Hepatocyte (in vitro differentiated cells): ENCODE measurements around the gene ACBD3. TPM values are rescaled to one million over a fixed set of nuclear protein-coding genes. Genes with fewer than 3 reads are reported as not detected.

Experiments
- DNase-seq: peaks from one replicate; pipeline ENCODE4 v3.0.0-alpha.2; 2016; ENCODE audit warnings: low spot score
- H2AFZ ChIP-seq: fragments of 200-600 bp; sonication (generic); 2 replicates; pipeline ENCODE4 v1.6.0; 2016; ENCODE audit warnings: antibody characterized with exemption, mild to moderate bottlenecking
- H3K27ac ChIP-seq: fragments of 200-600 bp; sonication (generic); 2 replicates; pipeline ENCODE4 v1.5.1; 2016; ENCODE audit warnings: mild to moderate bottlenecking
- H3K27me3 ChIP-seq: fragments of 200-600 bp; sonication (generic); 2 replicates; pipeline ENCODE4 v1.6.1; 2016
- H3K36me3 ChIP-seq: fragments of 200-600 bp; sonication (generic); replicated peaks from 2 replicates; pipeline ENCODE4 v1.5.1; 2016; ENCODE audit warnings: low read depth; ENCODE audit not compliant: insufficient read depth
- H3K4me1 ChIP-seq: fragments of 200-600 bp; sonication (generic); 2 replicates; pipeline ENCODE4 v1.5.1; 2016; ENCODE audit warnings: mild to moderate bottlenecking, moderate library complexity; ENCODE audit not compliant: insufficient read depth
- H3K4me2 ChIP-seq: fragments of 200-600 bp; sonication (generic); 2 replicates; pipeline ENCODE4 v1.6.0; 2016
- H3K4me3 ChIP-seq: fragments of 200-600 bp; sonication (generic); 2 replicates; pipeline ENCODE4 v1.5.1; 2016; ENCODE audit warnings: mild to moderate bottlenecking
- H3K79me2 ChIP-seq: fragments of 200-600 bp; sonication (generic); 2 replicates; pipeline ENCODE4 v1.6.0; 2017; ENCODE audit warnings: mild to moderate bottlenecking
- H3K9me2 ChIP-seq: fragments of 200-600 bp; sonication (generic); replicated peaks from 2 replicates; pipeline ENCODE4 v1.6.0; 2017; ENCODE audit warnings: mild to moderate bottlenecking; ENCODE audit not compliant: insufficient read depth
- H3K9me3 ChIP-seq: fragments of 200-600 bp; sonication (generic); 2 replicates; pipeline ENCODE4 v1.5.1; 2016; ENCODE audit warnings: low read depth, mild to moderate bottlenecking
- H4K20me1 ChIP-seq: fragments of 200-600 bp; sonication (generic); 2 replicates; pipeline ENCODE4 v1.6.0; 2016; ENCODE audit warnings: mild to moderate bottlenecking; ENCODE audit not compliant: insufficient read depth, poor library complexity, severe bottlenecking
- CTCF ChIP-seq: fragments of 200-600 bp; sonication (generic); IDR thresholded peaks from 2 replicates; pipeline ENCODE4 v1.5.1; 2016; ENCODE audit warnings: antibody characterized with exemption, mild to moderate bottlenecking; ENCODE audit not compliant: poor library complexity
- EZH2 ChIP-seq: fragments of 200-600 bp; sonication (generic); IDR thresholded peaks from 2 replicates; pipeline ENCODE4 v1.6.1; 2016; ENCODE audit warnings: antibody characterized with exemption, mild to moderate bottlenecking, borderline replicate concordance
- EZH2phosphoT487 ChIP-seq: fragments of 200-600 bp; sonication (generic); IDR thresholded peaks from one replicate; pipeline ENCODE4 v1.6.1; 2018; ENCODE audit warnings: antibody characterized with exemption, mild to moderate bottlenecking, low read depth, moderate library complexity; ENCODE audit not compliant: unreplicated experiment, severe bottlenecking
- WGBS: methylation state at CpG from one replicate; pipeline ENCODE4 v1.1.6; 2016; ENCODE audit warnings: low lambda C conversion rate; ENCODE audit errors: missing lambda C conversion rate; 5-methylcytosine and 5-hydroxymethylcytosine counted together
- polyA plus RNA-seq: library from polyadenylated mRNA; unstranded; fragments of >200 nt; fragmentation: Nextera tagmentation; extraction: Ambion mirVana; gene quantifications from 2 replicates; pipeline ENCODE4 v1.2.1, GENCODE V29; 2016
- total RNA-seq: library from RNA; depleted of rRNA; stranded (reverse); fragments of >200 nt; gene quantifications from 2 replicates; pipeline ENCODE4 v1.2.3, GENCODE V29; 2014

The ACBD3 gene
- total and polyA plus RNA-seq, 2 experiments from 2014 or later = 50.8 to 60.3 TPM

DNA sequence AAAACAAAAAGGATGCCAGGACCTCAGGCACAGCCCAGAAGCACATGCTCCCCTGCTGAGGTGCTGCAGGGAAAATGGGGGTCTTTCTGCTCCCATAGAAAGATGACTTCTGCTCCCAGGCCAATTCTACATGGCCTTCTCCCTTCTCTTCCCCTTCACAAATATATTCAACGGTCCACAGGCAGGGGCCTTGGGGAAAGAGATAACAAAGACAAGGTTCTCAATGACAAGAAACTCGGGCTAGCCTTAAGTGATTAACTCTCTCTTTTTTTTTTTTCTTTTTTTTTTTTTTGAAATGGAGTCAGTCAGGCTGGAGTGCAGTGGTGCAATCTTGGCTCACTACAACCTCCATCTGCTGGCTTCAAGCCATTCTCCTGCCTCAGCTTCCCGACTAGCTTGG lies 69.9 kb downstream of the ACBD3 start:
- no peak overlapping the region for H2AFZ ChIP-seq
- TF ChIP-seq EZH2 (no peak), CTCF (no peak), EZH2phosphoT487 (no peak)
- H3K27ac ChIP-seq = no peak overlapping the region
- WGBS = 79% methylated on average over 3 of the region's 3 CpGs
- no peaks in the 10 kb centered on the region for H3K79me2 ChIP-seq
- H3K9me2 ChIP-seq = no peaks in the 10 kb centered on the region
- no peaks in the 10 kb centered on the region for H4K20me1 ChIP-seq
- no peak overlapping the region for H3K4me2 ChIP-seq
- no peak overlapping the region for H3K4me3 ChIP-seq
- H3K9me3 ChIP-seq = no peaks in the 10 kb centered on the region
- no peaks in the 10 kb centered on the region for H3K36me3 ChIP-seq
- H3K4me1 ChIP-seq = no peaks in the 10 kb centered on the region
- no peaks in the 10 kb centered on the region for H3K27me3 ChIP-seq
- DNase-seq = no peak

DNA sequence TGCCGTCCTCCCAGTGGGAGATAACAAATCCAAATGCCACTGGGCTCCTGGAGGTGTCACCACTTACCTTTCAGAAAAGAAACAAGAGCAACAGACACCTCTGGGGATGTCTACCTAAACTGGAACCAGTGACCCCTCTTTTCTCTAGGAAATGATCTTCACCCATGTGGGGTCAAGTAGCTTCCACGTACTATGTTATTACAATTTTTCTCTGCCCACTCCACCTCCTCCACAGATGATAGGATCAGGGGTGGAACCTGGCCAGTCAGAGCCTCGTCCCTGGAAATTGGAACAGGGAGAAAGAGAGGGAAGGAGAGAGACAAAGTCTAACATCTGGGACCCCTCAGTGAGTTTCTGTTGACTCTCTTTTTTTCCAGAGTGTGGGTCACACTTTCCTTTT lies 73.9 kb downstream of the ACBD3 start:
- WGBS = 83% methylated on average over 3 of the region's 3 CpGs

GRCh38 chr1:226111883-226112261 lies 74.7 kb downstream of the ACBD3 start:
- Histone ChIP-seq H3K36me3 (no peaks in the 10 kb centered on the region), H3K4me1 (peaks cover 12% of the 10 kb centered on the region), H3K27ac (no peak overlapping the region), H3K4me3 (no peak overlapping the region), H4K20me1 (no peaks in the 10 kb centered on the region), H3K9me3 (no peaks in the 10 kb centered on the region), H3K27me3 (no peaks in the 10 kb centered on the region), H3K9me2 (no peaks in the 10 kb centered on the region), H3K79me2 (no peaks in the 10 kb centered on the region), H3K4me2 (no peak overlapping the region), H2AFZ (no peak overlapping the region)
- TF ChIP-seq EZH2phosphoT487 = no peak
- no peak for TF ChIP-seq EZH2
- TF ChIP-seq CTCF = no peak
- 65% methylated on average over 7 of the region's 7 CpGs for WGBS
- DNase-seq = no peak

More for the DNA sequence above, 73.9 kb downstream of the ACBD3 start:
- no peak overlapping the region for H3K4me2 ChIP-seq
- H3K9me3 ChIP-seq = no peaks in the 10 kb centered on the region
- H3K27me3 ChIP-seq = no peaks in the 10 kb centered on the region
- H3K79me2 ChIP-seq = no peaks in the 10 kb centered on the region
- peaks cover 12% of the 10 kb centered on the region for H3K4me1 ChIP-seq
- DNase-seq = no peak
- no peak overlapping the region for H3K27ac ChIP-seq
- H3K9me2 ChIP-seq = no peaks in the 10 kb centered on the region
- H2AFZ ChIP-seq = no peak overlapping the region
- H3K36me3 ChIP-seq = no peaks in the 10 kb centered on the region
- no peak for TF ChIP-seq EZH2phosphoT487
- no peak for TF ChIP-seq EZH2
- no peak for TF ChIP-seq CTCF
- H3K4me3 ChIP-seq = no peak overlapping the region
- H4K20me1 ChIP-seq = no peaks in the 10 kb centered on the region
